ENCODE data around the gene ATP8B1. TPM values are rescaled to one million over a fixed set of nuclear protein-coding genes. Genes with fewer than 3 reads are reported as not detected.

The ATP8B1 gene
- total RNA-seq, 1 experiment from 2014 or later: 1.4 TPM

Other genes starting within 250 kb of the ATP8B1 start
- gene FECH, start 216.6 kb downstream of the ATP8B1 start, total RNA-seq (2014; rRNA removed; shearing (Covaris generic)): 30.4 and 33.0 TPM in 2 replicates
- 198 and 205 TPM in 2 replicates for gene NARS1, start 181.5 kb downstream of the ATP8B1 start, total RNA-seq (2014; rRNA removed; shearing (Covaris generic))
- gene NEDD4L, start 240.9 kb upstream of the ATP8B1 start, total RNA-seq (2014; rRNA removed; shearing (Covaris generic)): 39.8 and 44.1 TPM in 2 replicates

All from H7 (cell line).